Stimulated activated CD4-positive, alpha-beta T cell treated with anti-CD3 and anti-CD28 coated beads, Interleukin-15, amount 100 ng/mL, for 1 hour (primary cell): ENCODE measurements around the gene PRSS22.

ENCODE experiments used
- DNase-seq, 2 donors: peaks; one replicate each; pipeline ENCODE4 v3.0.0-alpha.2; 2020; ENCODE audit warnings: low read depth in 1 of 2, low spot score in 1 of 2

Gene PRSS22

DNA sequence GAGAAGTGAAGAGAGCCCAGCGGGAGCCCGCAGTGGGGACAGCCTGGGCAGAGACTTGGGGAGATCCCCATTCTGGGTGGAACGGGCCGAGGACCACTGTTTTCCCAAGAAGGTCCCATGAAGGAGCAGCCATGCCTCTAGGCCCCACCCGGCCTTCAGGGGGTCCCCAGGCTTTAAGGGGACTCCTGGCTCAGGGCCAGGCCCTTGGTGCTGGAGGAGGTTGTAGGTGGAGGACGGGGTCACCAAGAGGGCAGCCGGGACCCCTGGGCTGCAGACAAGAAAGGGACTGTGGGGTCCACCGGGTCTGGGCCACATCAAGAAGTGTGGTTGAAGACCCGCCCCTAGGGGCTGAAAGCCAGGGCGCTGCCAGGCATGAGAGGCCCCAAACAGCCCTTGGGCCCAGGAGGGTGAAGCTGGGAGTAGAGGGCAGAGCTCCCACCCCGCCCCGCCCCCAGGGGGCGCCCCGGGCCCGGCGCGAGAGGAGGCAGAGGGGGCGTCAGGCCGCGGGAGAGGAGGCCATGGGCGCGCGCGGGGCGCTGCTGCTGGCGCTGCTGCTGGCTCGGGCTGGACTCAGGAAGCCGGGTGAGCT lies 41.1 kb downstream of the PRSS22 start, which contains the start of gene PRSS21:
Gene PRSS21, plus strand, starts transcription at position 487 of the 589 bp plus-strand sequence. Its CDS starts 32 bp downstream, at position 519.
- DNase-seq = peak in 1 of 2 donors; percentile 28

- DNase-seq = no peak
These were observed 42.6 kb downstream of the PRSS22 start for GRCh38 chr16:2815299-2815771.

- no peak for DNase-seq
These were observed 43.2 kb downstream of the PRSS22 start for GRCh38 chr16:2814551-2815298.

DNA sequence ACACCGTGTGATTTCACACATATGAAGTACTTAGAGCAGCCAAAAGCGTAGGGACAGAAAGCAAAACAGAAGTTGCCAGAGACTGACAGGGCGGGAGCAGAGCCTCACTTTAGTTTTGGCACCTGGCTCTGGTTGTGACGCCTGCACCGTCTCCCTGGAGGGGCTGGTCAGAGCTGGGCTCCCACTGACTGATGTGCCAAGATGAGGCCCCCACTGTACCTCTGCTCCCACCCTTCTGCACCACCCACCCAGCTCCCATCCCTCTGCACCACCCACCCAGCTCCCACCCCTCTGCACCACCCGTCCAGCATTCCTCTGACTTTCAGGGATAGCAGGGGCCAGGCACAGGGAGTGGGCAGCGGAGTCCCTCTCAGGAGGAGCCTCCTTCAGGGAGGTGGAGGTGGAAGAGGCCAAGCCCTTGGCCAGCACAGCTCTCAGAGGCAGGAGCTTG lies 44.2 kb downstream of the PRSS22 start:
- DNase-seq = no peak

DNA sequence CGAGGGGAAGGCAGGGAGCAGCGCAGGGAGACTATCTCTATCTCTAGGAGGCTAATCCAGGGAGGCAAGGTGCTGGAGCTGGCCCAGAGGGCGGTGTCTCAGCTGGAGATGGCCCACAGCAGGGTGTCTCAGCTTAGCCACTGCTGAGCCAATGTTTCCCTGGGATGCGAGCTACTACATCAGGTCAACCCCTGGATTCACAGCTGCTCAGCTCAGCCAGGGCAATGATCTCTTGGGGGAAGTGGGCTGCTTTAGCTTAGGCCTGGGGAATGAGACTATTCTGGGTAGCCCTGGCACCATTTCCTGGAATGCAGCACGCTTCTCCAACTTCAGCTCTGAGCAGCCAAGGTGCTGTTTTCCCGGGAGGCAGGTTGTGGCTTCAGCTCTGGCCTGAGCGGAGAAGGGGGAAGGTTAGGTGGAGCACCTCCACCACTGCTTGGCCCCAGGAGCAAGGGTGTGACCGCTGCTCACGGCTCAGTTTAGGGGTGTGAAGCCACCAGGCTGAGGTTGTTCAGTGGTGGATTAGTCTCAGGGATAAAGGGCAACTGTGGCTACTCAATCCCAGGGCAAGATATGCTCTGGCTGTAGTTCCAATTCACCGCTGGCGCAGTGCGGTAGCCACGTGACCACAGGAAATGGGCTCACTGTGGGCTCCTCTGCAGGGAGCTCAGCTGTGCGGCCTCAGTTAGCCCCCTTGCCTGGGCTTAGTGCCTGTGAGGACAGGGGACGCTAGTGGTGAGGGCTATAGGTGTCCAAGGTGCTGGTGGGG lies 46.1 kb downstream of the PRSS22 start:
- no peak for DNase-seq

- no peak for DNase-seq
These were observed 47.3 kb downstream of the PRSS22 start for GRCh38 chr16:2810651-2811050.

DNA sequence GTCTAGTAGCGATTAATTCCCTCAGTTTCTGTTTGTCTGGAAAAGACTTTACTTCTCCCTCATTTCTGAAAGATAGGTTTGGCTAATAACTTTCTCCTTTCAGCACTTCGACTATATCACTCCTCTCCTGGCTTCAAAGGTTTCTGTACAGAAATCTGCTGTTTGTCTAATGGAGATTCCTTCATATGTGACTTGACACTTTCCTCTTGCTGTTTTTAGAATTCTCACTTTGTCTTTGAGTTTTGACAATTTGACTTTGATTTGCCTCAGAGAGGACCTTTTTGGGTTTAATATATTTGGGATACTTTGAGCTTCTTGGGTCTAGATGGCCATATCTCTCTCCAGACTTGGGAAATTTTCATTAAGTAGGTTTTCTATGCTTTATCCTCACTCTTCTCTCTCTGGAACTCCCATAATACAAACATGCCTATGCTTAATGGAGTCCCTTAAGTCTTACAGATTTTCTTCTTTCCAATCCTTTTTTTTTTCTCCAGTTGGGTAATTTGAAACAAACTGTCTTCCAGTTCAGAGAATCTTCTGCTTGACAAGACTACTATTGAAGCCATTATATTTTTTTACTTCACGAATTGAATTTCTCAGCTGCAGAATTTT lies 48.7 kb downstream of the PRSS22 start:
- no peak for DNase-seq

DNA sequence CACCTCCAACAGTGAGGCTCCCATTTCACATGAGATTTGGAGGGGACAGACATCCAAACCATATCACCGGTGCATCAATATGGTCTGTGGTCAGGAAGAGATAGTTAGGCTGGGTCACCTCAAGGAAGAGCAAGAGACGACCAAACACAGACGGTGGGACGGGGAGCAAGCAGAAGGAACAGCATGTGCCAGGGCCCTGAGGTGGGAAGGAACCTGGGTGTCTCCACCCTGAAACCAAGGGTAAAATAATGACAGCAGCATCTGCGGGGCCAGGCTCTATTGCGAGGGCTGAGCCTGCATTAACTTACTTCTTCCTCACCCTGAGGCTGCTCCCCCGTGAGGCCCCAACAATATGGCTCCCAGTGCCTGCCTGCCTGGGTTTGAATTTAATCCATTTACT lies 49.8 kb downstream of the PRSS22 start:
- no peak for DNase-seq

DNA sequence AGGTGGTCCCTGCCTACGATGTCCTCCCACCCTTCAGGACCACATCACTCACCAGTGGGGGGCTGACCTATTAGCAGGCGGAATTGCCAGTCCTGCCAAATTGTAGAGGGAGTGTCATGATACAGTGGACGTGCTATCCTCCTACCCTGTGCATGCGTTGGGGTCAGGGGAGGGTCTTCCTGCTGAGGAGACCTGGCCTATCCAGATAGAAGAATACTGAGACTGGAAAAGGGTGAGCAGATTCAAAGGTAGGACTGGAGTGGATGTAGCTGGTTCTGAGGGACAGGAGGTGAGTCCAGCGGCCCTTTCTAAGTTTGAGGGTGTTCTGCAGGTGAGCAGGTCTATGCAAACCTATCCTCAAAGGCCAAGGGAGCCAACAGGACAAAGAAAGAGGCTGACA lies 51.7 kb downstream of the PRSS22 start:
- no peak for DNase-seq

- DNase-seq = no peak
These were observed 53.2 kb downstream of the PRSS22 start for GRCh38 chr16:2804728-2805127.

DNA sequence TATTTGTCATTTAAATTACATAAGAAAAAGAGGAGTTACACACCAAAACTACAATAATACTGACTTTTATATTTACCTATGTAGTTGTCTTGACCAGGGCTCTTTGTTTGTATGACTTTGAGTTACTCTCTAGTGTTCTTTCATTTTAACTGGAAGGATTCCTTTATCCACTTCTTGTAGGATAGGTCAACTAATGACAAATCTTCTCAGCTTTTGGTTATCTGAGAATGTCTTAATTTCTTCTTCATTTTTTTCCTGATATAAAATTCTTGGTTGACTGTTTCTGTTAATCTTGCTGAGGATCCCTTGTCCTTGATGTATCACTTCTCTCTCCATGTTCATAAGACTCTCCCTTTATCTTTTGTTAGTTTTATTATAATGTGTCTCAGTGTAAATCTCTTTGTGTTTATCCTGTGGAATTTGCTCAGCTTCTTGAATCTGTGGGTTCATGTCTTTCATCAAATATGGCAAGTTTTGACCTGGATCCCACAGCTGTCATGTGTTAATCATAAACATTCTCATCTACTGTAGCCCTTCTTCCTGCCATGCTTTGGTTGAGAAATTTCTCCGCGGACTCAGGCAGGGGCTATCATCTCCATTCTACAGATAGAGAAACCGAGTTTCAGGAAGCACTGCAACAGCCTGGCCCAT lies 54.3 kb downstream of the PRSS22 start:
- DNase-seq = no peak
